GM12801 (cell line): ENCODE data around the gene KRT3.

Source experiments
- CTCF ChIP-seq: IDR thresholded peaks from one replicate; pipeline ENCODE4 v1.5.1; 2011; ENCODE audit warnings: control low read depth; ENCODE audit not compliant: insufficient read length; ENCODE audit errors: extremely low read depth

KRT3 gene

GRCh38 chr12:52771088-52771487 is 24.8 kb downstream of the KRT3 start:
- TF ChIP-seq CTCF, result no peak

- no peak for TF ChIP-seq CTCF
Measured at GRCh38 chr12:52769946-52770345, 26.0 kb downstream of the KRT3 start.

GRCh38 chr12:52769354-52769753 is 26.6 kb downstream of the KRT3 start:
- TF ChIP-seq CTCF, result no peak

GRCh38 chr12:52768479-52769200 is 27.3 kb downstream of the KRT3 start:
- TF ChIP-seq CTCF, result no peak

- TF ChIP-seq CTCF, result no peak
Measured at GRCh38 chr12:52767427-52767826, 28.5 kb downstream of the KRT3 start.

GRCh38 chr12:52767020-52767379 is 28.9 kb downstream of the KRT3 start:
- no peak for TF ChIP-seq CTCF

- no peak for TF ChIP-seq CTCF
Measured at GRCh38 chr12:52766351-52767019, 29.4 kb downstream of the KRT3 start.
